ENCODE data around the gene ZMIZ1. TPM values are rescaled to one million over a fixed set of nuclear protein-coding genes. Genes with fewer than 3 reads are reported as not detected.

Gene ZMIZ1
- total RNA-seq, 2 experiments from 2014 or later: 38.3 to 41.6 TPM

- POLR2A ChIA-PET: no interaction called here
These were observed 243.0 kb downstream of the ZMIZ1 start for GRCh38 chr10:79311581-79312407.

GRCh38 chr10:79312601-79313187 is 243.9 kb downstream of the ZMIZ1 start:
- CTCF ChIA-PET: interaction anchor here (0.9 kb wide), 1 partner anchor 24 kb away, joined by 3 read pairs; no protein-coding TSS in a partner anchor

More at GRCh38 chr10:79311581-79312407, 243.0 kb downstream of the ZMIZ1 start:
- CTCF ChIA-PET: interaction anchor here (0.9 kb wide), 1 partner anchor 23 kb away, joined by 3 read pairs; no protein-coding TSS in a partner anchor

GRCh38 chr10:79313320-79313719 is 244.6 kb downstream of the ZMIZ1 start:
- ChIA-PET POLR2A (no interaction called here), CTCF (no interaction called here)

More at GRCh38 chr10:79312601-79313187, 243.9 kb downstream of the ZMIZ1 start:
- POLR2A ChIA-PET: no interaction called here

- POLR2A ChIA-PET: no interaction called here
- CTCF ChIA-PET: no interaction called here
These were observed 245.2 kb downstream of the ZMIZ1 start for GRCh38 chr10:79313911-79314439.

- CTCF ChIA-PET: interaction anchor here (1.0 to 1.2 kb wide), 2 partner anchors 9 to 22 kb away, joined by 3 read pairs; no protein-coding TSS in a partner anchor
- POLR2A ChIA-PET: no interaction called here
These were observed 246.2 kb downstream of the ZMIZ1 start for GRCh38 chr10:79314761-79315601.

GRCh38 chr10:79315602-79315920 is 246.8 kb downstream of the ZMIZ1 start:
- CTCF ChIA-PET: interaction anchor here (1.0 to 3.9 kb wide), 3 partner anchors 8 to 23 kb away, joined by 3 to 21 read pairs (median 3); no protein-coding TSS in a partner anchor
- POLR2A ChIA-PET: no interaction called here

- POLR2A ChIA-PET: interaction anchor here (0.8 to 2.1 kb wide), 4 partner anchors 15 to 74 kb away, joined by 3 to 11 read pairs (median 4); no protein-coding TSS in a partner anchor
These were observed 248.1 kb downstream of the ZMIZ1 start for GRCh38 chr10:79316671-79317431.

GRCh38 chr10:79318369-79318768 is 249.6 kb downstream of the ZMIZ1 start:
- POLR2A ChIA-PET: interaction anchor here (2.1 kb wide), 1 partner anchor 13 kb away, joined by 11 read pairs; no protein-coding TSS in a partner anchor
- CTCF ChIA-PET: interaction anchor here (1.8 to 3.9 kb wide), 2 partner anchors 10 to 13 kb away, joined by 6 to 21 read pairs; no protein-coding TSS in a partner anchor

More at GRCh38 chr10:79316671-79317431, 248.1 kb downstream of the ZMIZ1 start:
- CTCF ChIA-PET: interaction anchor here (0.6 to 3.9 kb wide), 3 partner anchors 15 to 34 kb away, joined by 3 to 21 read pairs (median 3); no protein-coding TSS in a partner anchor

- ChIA-PET POLR2A (no interaction called here), CTCF (interaction anchor here (1.8 to 3.9 kb wide), 2 partner anchors 9 to 12 kb away, joined by 6 to 21 read pairs; no protein-coding TSS in a partner anchor)
These were observed 250.5 kb downstream of the ZMIZ1 start for GRCh38 chr10:79319115-79319771.

GRCh38 chr10:79320316-79320715 is 251.6 kb downstream of the ZMIZ1 start:
- POLR2A ChIA-PET: interaction anchor here (1.7 kb wide), 1 partner anchor 11 kb away, joined by 4 read pairs; no protein-coding TSS in a partner anchor
- CTCF ChIA-PET: interaction anchor here (1.8 to 2.6 kb wide), 2 partner anchors 8 to 11 kb away, joined by 6 to 10 read pairs; no protein-coding TSS in a partner anchor

- CTCF ChIA-PET: interaction anchor here (2.6 kb wide), 1 partner anchor 10 kb away, joined by 10 read pairs; no protein-coding TSS in a partner anchor
- POLR2A ChIA-PET: interaction anchor here (1.1 to 1.7 kb wide), 3 partner anchors 10 to 27 kb away, joined by 3 to 5 read pairs (median 4); no protein-coding TSS in a partner anchor
These were observed 252.2 kb downstream of the ZMIZ1 start for GRCh38 chr10:79320820-79321493.

GRCh38 chr10:79321494-79321882 is 252.7 kb downstream of the ZMIZ1 start:
- ChIA-PET POLR2A (interaction anchor here (1.1 to 1.7 kb wide), 3 partner anchors 10 to 27 kb away, joined by 3 to 5 read pairs (median 4); no protein-coding TSS in a partner anchor), CTCF (interaction anchor here (2.6 kb wide), 1 partner anchor 10 kb away, joined by 10 read pairs; no protein-coding TSS in a partner anchor)

- CTCF ChIA-PET: interaction anchor here (2.6 kb wide), 1 partner anchor 9 kb away, joined by 10 read pairs; no protein-coding TSS in a partner anchor
- POLR2A ChIA-PET: interaction anchor here (1.1 to 2.0 kb wide), 4 partner anchors 9 to 26 kb away, joined by 3 to 10 read pairs (median 4); no protein-coding TSS in a partner anchor
These were observed 253.2 kb downstream of the ZMIZ1 start for GRCh38 chr10:79321951-79322350.

- POLR2A ChIA-PET: interaction anchor here (0.6 to 2.0 kb wide), 5 partner anchors 9 to 80 kb away, joined by 3 to 10 read pairs (median 6); no protein-coding TSS in a partner anchor
- CTCF ChIA-PET: interaction anchor here (0.7 to 1.3 kb wide), 5 partner anchors 7 to 80 kb away, joined by 3 to 4 read pairs (median 4); no protein-coding TSS in a partner anchor
These were observed 254.1 kb downstream of the ZMIZ1 start for GRCh38 chr10:79322616-79323543.

- POLR2A ChIA-PET: interaction anchor here (1.6 to 2.0 kb wide), 2 partner anchors 8 to 81 kb away, joined by 7 to 10 read pairs; no protein-coding TSS in a partner anchor
- CTCF ChIA-PET: interaction anchor here (0.9 to 1.3 kb wide), 4 partner anchors 8 to 37 kb away, joined by 3 to 4 read pairs (median 4); no protein-coding TSS in a partner anchor
These were observed 254.8 kb downstream of the ZMIZ1 start for GRCh38 chr10:79323602-79324001.
